Sigmoid colon (tissue), 4 donors: ENCODE data around the gene KEL.

Experiments used
- CTCF ChIP-seq, 4 experiments: fragments of 450-650 bp in 3 of 4; fragments of 200-600 bp in 1 of 4; IDR thresholded peaks; one replicate each; pipeline ENCODE4 v1.5.1; 2016 to 2019; ENCODE audit warnings: antibody characterized with exemption in 4 of 4, mild to moderate bottlenecking in 3 of 4, moderate library complexity in 2 of 4
- EP300 ChIP-seq, 4 donors: sonication (generic); formaldehyde crosslinking; IDR thresholded peaks; one replicate each; pipeline ENCODE4 v1.6.1; 2017; ENCODE audit warnings: antibody characterized with exemption in 4 of 4
- POLR2A ChIP-seq, 2 donors: fragments of 450-650 bp; IDR thresholded peaks; one replicate each; pipeline ENCODE4 v1.6.1; 2016; ENCODE audit warnings: antibody characterized with exemption in 2 of 2, mild to moderate bottlenecking in 2 of 2, moderate library complexity in 2 of 2
- POLR2AphosphoS5 ChIP-seq, 4 donors: sonication (generic); formaldehyde crosslinking; IDR thresholded peaks; one replicate each; pipeline ENCODE4 v1.6.1; 2017; ENCODE audit warnings: antibody characterized with exemption in 4 of 4

- no peak for TF ChIP-seq CTCF (IDR thresholded peaks at IDR 0.05)
- TF ChIP-seq EP300 (IDR thresholded peaks at IDR 0.05): no peak
- no peak for TF ChIP-seq POLR2AphosphoS5 (IDR thresholded peaks at IDR 0.05)
- TF ChIP-seq POLR2A (IDR thresholded peaks at IDR 0.05): no peak
Observed at GRCh38 chr7:142891490-142892082, 70.6 kb downstream of the KEL start.
